ENCODE measurements around the gene SPACDR.

DNA sequence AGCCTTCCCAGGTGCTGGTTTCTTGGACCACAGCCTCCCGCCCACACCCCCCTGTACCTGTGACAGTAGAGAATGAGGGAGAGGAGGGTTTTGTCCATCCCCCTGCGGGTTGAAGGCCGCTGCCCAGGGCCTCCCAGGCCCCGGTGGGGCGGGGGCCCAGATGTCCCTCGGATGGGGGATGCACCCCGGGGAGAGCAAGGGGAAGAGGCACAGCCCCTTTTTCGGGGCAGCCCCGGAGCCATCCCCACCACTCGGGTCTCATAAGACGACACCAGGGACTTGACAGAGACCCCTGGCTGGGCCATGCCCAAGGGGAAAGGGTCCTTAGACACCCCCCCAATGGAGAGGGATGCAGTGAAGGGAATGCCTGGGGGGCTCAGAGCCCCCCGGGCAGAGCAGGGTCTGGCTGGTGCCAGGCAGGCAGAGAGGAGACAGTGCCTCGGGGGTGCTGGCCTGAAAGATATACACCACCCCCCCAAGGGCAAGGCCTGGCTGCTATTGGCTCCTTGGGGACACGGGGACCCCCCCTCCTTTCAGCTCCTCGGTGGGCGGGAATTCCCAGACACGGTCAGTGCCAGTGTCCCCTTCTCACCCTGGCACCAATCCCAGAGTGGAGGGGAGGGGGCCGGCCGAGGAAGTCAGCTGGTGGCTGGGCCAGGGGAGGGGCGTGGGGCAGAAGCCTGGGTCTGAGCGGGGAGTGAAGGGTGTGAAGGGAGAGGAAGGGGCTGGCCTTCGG lies 3.7 kb upstream of the SPACDR start:
- TF ChIP-seq, protein P1, sequence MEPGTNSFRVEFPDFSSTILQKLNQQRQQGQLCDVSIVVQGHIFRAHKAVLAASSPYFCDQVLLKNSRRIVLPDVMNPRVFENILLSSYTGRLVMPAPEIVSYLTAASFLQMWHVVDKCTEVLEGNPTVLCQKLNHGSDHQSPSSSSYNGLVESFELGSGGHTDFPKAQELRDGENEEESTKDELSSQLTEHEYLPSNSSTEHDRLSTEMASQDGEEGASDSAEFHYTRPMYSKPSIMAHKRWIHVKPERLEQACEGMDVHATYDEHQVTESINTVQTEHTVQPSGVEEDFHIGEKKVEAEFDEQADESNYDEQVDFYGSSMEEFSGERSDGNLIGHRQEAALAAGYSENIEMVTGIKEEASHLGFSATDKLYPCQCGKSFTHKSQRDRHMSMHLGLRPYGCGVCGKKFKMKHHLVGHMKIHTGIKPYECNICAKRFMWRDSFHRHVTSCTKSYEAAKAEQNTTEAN (CRISPR knock-in tag; IDR thresholded peaks at IDR 0.05), result no peak
- TF ChIP-seq TAL1 (IDR thresholded peaks at IDR 0.05) (no peak), HDAC3 (IDR thresholded peaks at IDR 0.05; ENCODE audit: borderline replicate concordance, partially characterized antibody) (no peak), POLR3G (IDR thresholded peaks at IDR 0.05; ENCODE audit: extremely low read depth, insufficient read length, insufficient replicate concordance) (no peak), TCF7L2 (IDR thresholded peaks at IDR 0.05; ENCODE audit: low read depth, low read length) (no peak), ZBTB1 (CRISPR knock-in tag; IDR thresholded peaks at IDR 0.05; ENCODE audit: borderline replicate concordance, low read depth) (no peak), RBM39 (optimal IDR thresholded peaks at IDR 0.05; ENCODE audit: low read depth, low read length) (no peak), ZFP30 (CRISPR knock-in tag; IDR thresholded peaks at IDR 0.05; ENCODE audit: borderline replicate concordance) (no peak), CREB1 (IDR thresholded peaks at IDR 0.05) (no peak), CREB1 (CRISPR knock-in tag; IDR thresholded peaks at IDR 0.05) (no peak), TRIM24 (IDR thresholded peaks at IDR 0.05) (no peak)
- TF ChIP-seq, protein P2, sequence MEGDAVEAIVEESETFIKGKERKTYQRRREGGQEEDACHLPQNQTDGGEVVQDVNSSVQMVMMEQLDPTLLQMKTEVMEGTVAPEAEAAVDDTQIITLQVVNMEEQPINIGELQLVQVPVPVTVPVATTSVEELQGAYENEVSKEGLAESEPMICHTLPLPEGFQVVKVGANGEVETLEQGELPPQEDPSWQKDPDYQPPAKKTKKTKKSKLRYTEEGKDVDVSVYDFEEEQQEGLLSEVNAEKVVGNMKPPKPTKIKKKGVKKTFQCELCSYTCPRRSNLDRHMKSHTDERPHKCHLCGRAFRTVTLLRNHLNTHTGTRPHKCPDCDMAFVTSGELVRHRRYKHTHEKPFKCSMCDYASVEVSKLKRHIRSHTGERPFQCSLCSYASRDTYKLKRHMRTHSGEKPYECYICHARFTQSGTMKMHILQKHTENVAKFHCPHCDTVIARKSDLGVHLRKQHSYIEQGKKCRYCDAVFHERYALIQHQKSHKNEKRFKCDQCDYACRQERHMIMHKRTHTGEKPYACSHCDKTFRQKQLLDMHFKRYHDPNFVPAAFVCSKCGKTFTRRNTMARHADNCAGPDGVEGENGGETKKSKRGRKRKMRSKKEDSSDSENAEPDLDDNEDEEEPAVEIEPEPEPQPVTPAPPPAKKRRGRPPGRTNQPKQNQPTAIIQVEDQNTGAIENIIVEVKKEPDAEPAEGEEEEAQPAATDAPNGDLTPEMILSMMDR (IDR thresholded peaks at IDR 0.05 in 2 of 3, conservative IDR thresholded peaks at IDR 0.05 in 1 of 3; ENCODE audit: insufficient read depth in 2 of 3, low read depth in 1 of 3, low read length in 3 of 3), result no peak
- TF ChIP-seq, protein P3, sequence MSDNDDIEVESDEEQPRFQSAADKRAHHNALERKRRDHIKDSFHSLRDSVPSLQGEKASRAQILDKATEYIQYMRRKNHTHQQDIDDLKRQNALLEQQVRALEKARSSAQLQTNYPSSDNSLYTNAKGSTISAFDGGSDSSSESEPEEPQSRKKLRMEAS (CRISPR knock-in tag; IDR thresholded peaks at IDR 0.05), result no peak
- TF ChIP-seq, protein P4, sequence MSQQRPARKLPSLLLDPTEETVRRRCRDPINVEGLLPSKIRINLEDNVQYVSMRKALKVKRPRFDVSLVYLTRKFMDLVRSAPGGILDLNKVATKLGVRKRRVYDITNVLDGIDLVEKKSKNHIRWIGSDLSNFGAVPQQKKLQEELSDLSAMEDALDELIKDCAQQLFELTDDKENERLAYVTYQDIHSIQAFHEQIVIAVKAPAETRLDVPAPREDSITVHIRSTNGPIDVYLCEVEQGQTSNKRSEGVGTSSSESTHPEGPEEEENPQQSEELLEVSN (IDR thresholded peaks at IDR 0.05; ENCODE audit: borderline replicate concordance in 1 of 2, extremely low read depth in 1 of 2, insufficient read depth in 1 of 2, insufficient read length in 1 of 2, low read depth in 1 of 2, low read length in 1 of 2, poor library complexity in 1 of 2, severe bottlenecking in 1 of 2), result no peak
- TF ChIP-seq, protein P5, sequence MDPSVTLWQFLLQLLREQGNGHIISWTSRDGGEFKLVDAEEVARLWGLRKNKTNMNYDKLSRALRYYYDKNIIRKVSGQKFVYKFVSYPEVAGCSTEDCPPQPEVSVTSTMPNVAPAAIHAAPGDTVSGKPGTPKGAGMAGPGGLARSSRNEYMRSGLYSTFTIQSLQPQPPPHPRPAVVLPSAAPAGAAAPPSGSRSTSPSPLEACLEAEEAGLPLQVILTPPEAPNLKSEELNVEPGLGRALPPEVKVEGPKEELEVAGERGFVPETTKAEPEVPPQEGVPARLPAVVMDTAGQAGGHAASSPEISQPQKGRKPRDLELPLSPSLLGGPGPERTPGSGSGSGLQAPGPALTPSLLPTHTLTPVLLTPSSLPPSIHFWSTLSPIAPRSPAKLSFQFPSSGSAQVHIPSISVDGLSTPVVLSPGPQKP (CRISPR knock-in tag; IDR thresholded peaks at IDR 0.05), result no peak

Data from K562 (cell line).